Activated T-cell treated with anti-CD3 and anti-CD28 coated beads, Interleukin-2, amount 50 U/mL, for 4 hours (primary cell): ENCODE results near the gene AMELY. TPM values are rescaled to one million over a fixed set of nuclear protein-coding genes. Genes with fewer than 3 reads are reported as not detected.
"Not testable (repeated sequence)": the region's sequence is repeated elsewhere in the genome, so short reads cannot be mapped to it uniquely, and the experiment has no call there.

ENCODE experiments used
- ATAC-seq, 2 donors: fragments of 200-7000 bp; cut with Tn5 transposase; one replicate each; pipeline ENCODE4 v1.10.0; 2021
- DNase-seq: peaks from one replicate; pipeline ENCODE4 v3.0.0-alpha.2; 2020
- H3K27me3 Mint-ChIP-seq: one replicate; pipeline ENCODE4 v1.8.0; 2021; ENCODE audit warnings: low read depth, mixed read lengths
- H3K36me3 Mint-ChIP-seq: one replicate; pipeline ENCODE4 v1.8.0; 2022; ENCODE audit warnings: mixed read lengths; ENCODE audit not compliant: insufficient read depth
- H3K4me1 Mint-ChIP-seq: one replicate; pipeline ENCODE4 v1.8.0; 2021; ENCODE audit warnings: low read depth, mixed read lengths
- H3K4me3 Mint-ChIP-seq: one replicate; pipeline ENCODE4 v1.8.0; 2021; ENCODE audit warnings: mild to moderate bottlenecking, moderate library complexity, mixed read lengths
- H3K9me3 Mint-ChIP-seq: one replicate; pipeline ENCODE4 v1.8.0; 2021; ENCODE audit warnings: mixed read lengths
- total RNA-seq, 3 donors: library from RNA; stranded (reverse); gene quantifications; one replicate each; pipeline ENCODE4 v1.2.1, GENCODE V29; 2021

The AMELY gene
- not detected for total RNA-seq

- H3K4me3 Mint-ChIP-seq, result no peak within 1 kb of the TSS
- no peak for DNase-seq
- peaks cover 4% of the 10 kb centered on the region for H3K4me1 Mint-ChIP-seq
- no peaks in the 10 kb centered on the region for H3K9me3 Mint-ChIP-seq
- no peak for ATAC-seq
- peaks cover 34% of the 10 kb centered on the region for H3K27me3 Mint-ChIP-seq
- H3K36me3 Mint-ChIP-seq, result no peaks in the 10 kb centered on the region
These were observed at the start of gene AMELY for GRCh38 chrY:6911253-6911881. AMELY (minus strand) TSS chrY:6911752; CDS start chrY:6872608, 39,144 bp downstream.

DNA sequence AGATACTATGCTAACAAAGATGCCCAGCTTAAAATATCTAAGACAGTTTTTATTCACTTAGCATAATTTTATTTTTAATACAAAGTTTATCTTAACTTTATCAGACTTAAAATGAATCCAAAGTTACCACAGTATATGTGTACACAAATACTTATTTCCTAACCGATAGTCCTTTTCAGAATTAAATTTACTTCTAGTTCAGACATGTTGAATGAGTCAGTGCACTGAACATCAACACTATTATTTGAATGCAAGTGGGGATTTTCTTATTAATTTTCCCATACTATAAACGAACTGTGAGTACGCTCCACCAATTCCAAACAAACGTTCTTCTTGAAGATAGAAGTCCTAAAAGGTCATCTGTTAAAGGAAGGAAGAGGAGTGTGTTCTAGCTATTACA is 38.4 kb upstream of the AMELY start:
- ATAC-seq (no peak), DNase-seq (no peak)
- Mint-ChIP-seq H3K4me3 (no peak overlapping the region), H3K27me3 (no peaks in the 10 kb centered on the region), H3K36me3 (no peaks in the 10 kb centered on the region), H3K4me1 (no peaks in the 10 kb centered on the region), H3K9me3 (no peaks in the 10 kb centered on the region)

DNA sequence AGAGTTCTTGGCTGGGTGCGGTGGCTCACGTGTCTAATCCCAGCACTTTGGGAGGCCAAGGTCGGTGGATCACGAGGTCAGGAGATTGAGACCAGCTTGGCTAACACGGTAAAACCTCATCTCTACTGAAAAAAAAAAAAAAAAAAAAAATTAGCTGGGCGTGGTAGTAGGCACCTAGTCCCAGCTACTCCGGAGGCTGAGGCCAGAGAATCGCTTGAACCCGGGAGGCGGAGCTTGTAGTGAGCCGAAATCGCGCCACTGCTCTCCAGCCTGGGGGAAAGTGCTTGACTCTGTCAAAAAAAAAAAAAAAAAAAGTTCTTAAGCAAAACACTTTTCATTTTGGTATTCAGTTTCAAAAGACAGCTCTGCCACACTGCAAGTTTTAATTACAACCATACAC is 36.8 kb upstream of the AMELY start:
- no peak for ATAC-seq
- H3K27me3 Mint-ChIP-seq, result no peaks in the 10 kb centered on the region
- no peaks in the 10 kb centered on the region for H3K4me1 Mint-ChIP-seq
- H3K4me3 Mint-ChIP-seq, result no peak overlapping the region
- no peak for DNase-seq
- no peaks in the 10 kb centered on the region for H3K36me3 Mint-ChIP-seq
- no peaks in the 10 kb centered on the region for H3K9me3 Mint-ChIP-seq

DNA sequence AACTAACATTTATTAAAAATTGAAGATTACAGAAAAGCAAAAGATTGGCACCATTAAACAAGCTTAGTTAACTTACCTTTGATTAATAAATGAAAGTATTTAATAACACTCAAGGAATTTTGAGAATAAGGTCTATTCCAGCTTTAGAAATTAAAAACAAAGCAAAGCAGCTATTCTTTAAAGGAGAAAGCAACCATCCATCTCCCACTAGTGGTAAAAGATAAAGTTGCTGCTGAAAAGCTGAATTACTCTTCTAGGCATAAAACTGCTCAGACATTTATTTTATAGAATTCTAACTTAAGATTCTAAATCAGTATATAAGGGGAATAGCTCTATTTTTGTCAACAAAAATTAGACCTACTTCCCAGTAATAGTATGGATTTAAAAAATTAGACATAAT is 36.1 kb upstream of the AMELY start:
- H3K27me3 Mint-ChIP-seq, result no peaks in the 10 kb centered on the region
- no peak for DNase-seq
- no peak overlapping the region for H3K4me3 Mint-ChIP-seq
- H3K36me3 Mint-ChIP-seq, result no peaks in the 10 kb centered on the region
- no peaks in the 10 kb centered on the region for H3K4me1 Mint-ChIP-seq
- ATAC-seq, result no peak
- no peaks in the 10 kb centered on the region for H3K9me3 Mint-ChIP-seq

DNA sequence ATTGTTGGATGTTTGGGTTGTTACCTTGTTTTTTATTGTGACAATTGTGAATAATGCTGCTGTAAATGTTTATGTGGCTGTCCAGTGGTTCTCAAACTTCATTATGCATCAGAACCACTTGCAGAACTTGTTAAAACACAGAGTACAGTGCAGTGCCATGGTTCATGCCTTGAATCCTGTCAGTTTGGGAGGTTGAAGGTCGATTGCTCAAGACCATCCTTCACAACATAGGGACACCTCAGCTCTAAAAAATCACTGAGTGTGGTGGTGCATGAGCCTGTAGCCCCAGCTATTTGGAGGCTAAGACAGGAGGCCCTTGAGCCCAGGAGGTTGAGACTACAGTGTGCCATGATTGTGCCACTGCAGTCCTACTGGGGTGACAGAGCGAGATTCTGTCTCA is 23.9 kb upstream of the AMELY start:
- Mint-ChIP-seq H3K9me3 (no peaks in the 10 kb centered on the region), H3K4me1 (no peaks in the 10 kb centered on the region), H3K36me3 (no peaks in the 10 kb centered on the region), H3K27me3 (no peaks in the 10 kb centered on the region), H3K4me3 (no peak overlapping the region)
- ATAC-seq, result no peak
- no peak for DNase-seq

- no peak for ATAC-seq
- H3K36me3 Mint-ChIP-seq, result no peaks in the 10 kb centered on the region
- no peaks in the 10 kb centered on the region for H3K4me1 Mint-ChIP-seq
- no peak for DNase-seq
- H3K4me3 Mint-ChIP-seq, result no peak overlapping the region
- H3K9me3 Mint-ChIP-seq, result no peaks in the 10 kb centered on the region
- H3K27me3 Mint-ChIP-seq, result no peaks in the 10 kb centered on the region
These were observed 20.3 kb upstream of the AMELY start for GRCh38 chrY:6931779-6932396.

DNA sequence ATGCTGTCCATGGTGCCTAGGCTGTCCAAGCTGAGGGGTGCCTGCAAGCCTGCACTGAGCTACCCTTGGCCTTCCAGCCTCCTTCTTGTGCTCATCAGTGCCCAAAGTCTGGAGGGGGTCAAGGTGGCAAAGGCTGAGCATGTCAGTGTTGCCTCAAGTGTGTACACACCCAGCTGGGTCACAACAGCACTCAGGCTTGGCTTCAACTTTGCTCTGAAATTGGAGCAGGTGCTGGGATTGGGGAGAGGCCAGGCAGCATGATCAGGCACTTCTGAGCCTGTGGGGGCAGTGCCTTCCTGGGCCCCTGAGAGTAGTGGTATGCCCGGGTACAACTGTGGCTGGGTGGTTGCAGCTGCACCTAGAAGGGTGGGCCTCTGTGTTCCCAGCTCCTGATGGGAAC is 17.7 kb upstream of the AMELY start:
- DNase-seq (no peak), ATAC-seq (no peak)
- Mint-ChIP-seq H3K27me3 (no peaks in the 10 kb centered on the region), H3K36me3 (no peaks in the 10 kb centered on the region), H3K4me1 (no peaks in the 10 kb centered on the region), H3K4me3 (no peak overlapping the region), H3K9me3 (no peaks in the 10 kb centered on the region)

- ATAC-seq, result no peak
- Mint-ChIP-seq H3K4me3 (no peak overlapping the region), H3K27me3 (no peaks in the 10 kb centered on the region), H3K9me3 (no peaks in the 10 kb centered on the region), H3K36me3 (no peaks in the 10 kb centered on the region), H3K4me1 (no peaks in the 10 kb centered on the region)
- no peak for DNase-seq
These were observed 16.7 kb upstream of the AMELY start for GRCh38 chrY:6928265-6928664.

- Mint-ChIP-seq H3K27me3 (no peaks in the 10 kb centered on the region), H3K4me3 (no peak overlapping the region), H3K9me3 (peaks cover 5% of the 10 kb centered on the region), H3K4me1 (no peaks in the 10 kb centered on the region), H3K36me3 (no peaks in the 10 kb centered on the region)
- no peak for DNase-seq
- ATAC-seq, result no peak
These were observed 9.5 kb upstream of the AMELY start for GRCh38 chrY:6921061-6921460.

DNA sequence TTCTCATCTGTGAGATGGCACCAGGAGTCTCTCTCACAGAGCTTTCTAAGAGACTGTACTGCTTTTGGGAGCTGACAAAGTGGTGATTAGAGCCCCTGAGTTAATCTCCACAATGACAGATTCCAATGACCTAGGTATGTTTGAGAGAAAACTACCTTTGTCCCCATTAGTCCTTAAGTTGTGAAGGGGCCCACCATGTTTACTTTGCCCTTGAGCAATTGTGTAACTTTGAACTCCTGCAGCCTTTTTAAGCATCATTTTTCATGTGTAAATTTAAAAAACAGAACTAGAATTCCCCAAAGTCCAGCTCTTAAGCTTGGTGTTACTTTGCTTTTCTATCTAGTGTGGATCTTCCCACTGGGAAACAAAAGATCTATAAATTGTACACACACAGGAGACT is 1.8 kb upstream of the AMELY start:
- peaks cover 32% of the 10 kb centered on the region for H3K27me3 Mint-ChIP-seq
- DNase-seq, result no peak
- no peak overlapping the region for H3K4me3 Mint-ChIP-seq
- no peaks in the 10 kb centered on the region for H3K36me3 Mint-ChIP-seq
- H3K9me3 Mint-ChIP-seq, result no peaks in the 10 kb centered on the region
- peaks cover 4% of the 10 kb centered on the region for H3K4me1 Mint-ChIP-seq
- ATAC-seq, result no peak

- Mint-ChIP-seq H3K36me3 (no peaks in the 10 kb centered on the region), H3K4me3 (peak within 1 kb of the TSS; percentile 19), H3K9me3 (no peaks in the 10 kb centered on the region), H3K27me3 (peaks cover 34% of the 10 kb centered on the region), H3K4me1 (peaks cover 4% of the 10 kb centered on the region)
- DNase-seq (no peak), ATAC-seq (peak in 1 of 2 donors; percentile 30)
These were observed 940 bp downstream of the AMELY start, which contains the start of gene TBL1Y for GRCh38 chrY:6910372-6911252. TBL1Y (plus strand) TSS chrY:6910697; CDS start chrY:7025085, 114,388 bp downstream.

DNA sequence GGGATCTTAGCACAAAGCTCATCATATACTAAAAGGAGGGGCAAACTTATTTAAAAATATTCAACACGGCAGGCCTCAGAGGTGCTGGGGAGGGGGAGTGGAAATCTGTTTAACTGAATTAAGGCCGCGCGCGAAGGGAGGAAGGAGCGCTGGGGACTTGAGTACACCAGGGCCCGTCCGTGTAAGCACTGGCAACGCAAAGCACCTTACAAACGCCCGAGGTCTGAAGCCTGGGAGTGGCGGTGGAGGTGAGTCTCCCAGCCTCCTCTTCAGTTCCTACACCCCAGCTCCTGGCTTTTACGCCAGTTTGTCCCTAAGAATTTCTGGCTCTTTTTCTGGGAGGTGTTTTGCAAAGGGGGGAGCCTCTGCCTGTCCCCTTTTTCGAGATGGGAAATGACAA is 1.7 kb downstream of the AMELY start:
- Mint-ChIP-seq H3K27me3 (peaks cover 34% of the 10 kb centered on the region), H3K4me3 (peak overlapping the region; percentile 19)
- no peak for ATAC-seq

GRCh38 chrY:6909118-6909521 is 2.4 kb downstream of the AMELY start:
- no peak overlapping the region for H3K4me3 Mint-ChIP-seq
- H3K4me1 Mint-ChIP-seq, result peaks cover 4% of the 10 kb centered on the region
- H3K27me3 Mint-ChIP-seq, result peaks cover 34% of the 10 kb centered on the region
- no peaks in the 10 kb centered on the region for H3K9me3 Mint-ChIP-seq
- ATAC-seq (no peak), DNase-seq (no peak)
- H3K36me3 Mint-ChIP-seq, result no peaks in the 10 kb centered on the region

More for the DNA sequence above, 1.7 kb downstream of the AMELY start:
- DNase-seq, result no peak
- peaks cover 4% of the 10 kb centered on the region for H3K4me1 Mint-ChIP-seq
- no peaks in the 10 kb centered on the region for H3K36me3 Mint-ChIP-seq
- no peaks in the 10 kb centered on the region for H3K9me3 Mint-ChIP-seq

- not testable (repeated sequence) for H3K4me1 Mint-ChIP-seq, H3K9me3 Mint-ChIP-seq, H3K36me3 Mint-ChIP-seq, H3K4me3 Mint-ChIP-seq, ATAC-seq, DNase-seq
- peaks cover 27% of the 10 kb centered on the region for H3K27me3 Mint-ChIP-seq
These were observed 3.5 kb downstream of the AMELY start for GRCh38 chrY:6908021-6908420.
